Measurements from ENCODE around the gene HPSE2. TPM values are rescaled to one million over a fixed set of nuclear protein-coding genes. Genes with fewer than 3 reads are reported as not detected.

Gene HPSE2
- total RNA-seq, 1 donor from 2014 or later, result 10.6 TPM

- Histone ChIP-seq H3K4me3 (no peak overlapping the region), H3K36me3 (no peaks in the 10 kb centered on the region), H3K4me1 (no peaks in the 10 kb centered on the region), H3K27ac (peak overlapping the region; percentile 5), H3K9me3 (peaks cover 5% of the 10 kb centered on the region), H3K27me3 (no peaks in the 10 kb centered on the region)
- no peak for DNase-seq (ENCODE audit: extremely low spot score in 2 of 2)
- no peak for TF ChIP-seq POLR2AphosphoS5 (IDR thresholded peaks at IDR 0.05; ENCODE audit: insufficient read depth in 1 of 2, low read depth in 1 of 2)
- TF ChIP-seq POLR2A (IDR thresholded peaks at IDR 0.05), result no peak
- TF ChIP-seq CTCF (IDR thresholded peaks at IDR 0.05), result no peak
- intact Hi-C loops (cut with DNase I), result no loop called here
These were observed 551.4 kb downstream of the HPSE2 start for GRCh38 chr10:98684019-98684899.

- intact Hi-C loops (cut with DNase I), result no loop called here
- no peaks in the 10 kb centered on the region for H3K36me3 ChIP-seq
- H3K4me1 ChIP-seq, result no peaks in the 10 kb centered on the region
- TF ChIP-seq POLR2A (IDR thresholded peaks at IDR 0.05), result no peak
- no peak for TF ChIP-seq POLR2AphosphoS5 (IDR thresholded peaks at IDR 0.05; ENCODE audit: insufficient read depth in 1 of 2, low read depth in 1 of 2)
- no peak for TF ChIP-seq CTCF (IDR thresholded peaks at IDR 0.05)
- no peak overlapping the region for H3K4me3 ChIP-seq
- H3K27ac ChIP-seq, result no peak overlapping the region
- H3K27me3 ChIP-seq, result no peaks in the 10 kb centered on the region
- DNase-seq (ENCODE audit: extremely low spot score in 2 of 2), result no peak
- no peaks in the 10 kb centered on the region for H3K9me3 ChIP-seq
These were observed 558.8 kb downstream of the HPSE2 start for GRCh38 chr10:98676895-98677294.

GRCh38 chr10:98675902-98676301 is 559.8 kb downstream of the HPSE2 start:
- Histone ChIP-seq H3K9me3 (no peaks in the 10 kb centered on the region), H3K27ac (no peak overlapping the region), H3K4me3 (no peak overlapping the region), H3K36me3 (no peaks in the 10 kb centered on the region), H3K4me1 (no peaks in the 10 kb centered on the region), H3K27me3 (no peaks in the 10 kb centered on the region)
- no peak for TF ChIP-seq POLR2AphosphoS5 (IDR thresholded peaks at IDR 0.05; ENCODE audit: insufficient read depth in 1 of 2, low read depth in 1 of 2)
- TF ChIP-seq POLR2A (IDR thresholded peaks at IDR 0.05), result no peak
- TF ChIP-seq CTCF (IDR thresholded peaks at IDR 0.05), result no peak
- no peak for DNase-seq (ENCODE audit: extremely low spot score in 2 of 2)
- intact Hi-C loops (cut with DNase I), result no loop called here

- Histone ChIP-seq H3K4me1 (no peaks in the 10 kb centered on the region), H3K36me3 (no peaks in the 10 kb centered on the region), H3K4me3 (no peak overlapping the region), H3K9me3 (no peaks in the 10 kb centered on the region), H3K27ac (no peak overlapping the region), H3K27me3 (no peaks in the 10 kb centered on the region)
- intact Hi-C loops (cut with DNase I), result no loop called here
- TF ChIP-seq CTCF (IDR thresholded peaks at IDR 0.05) (no peak), POLR2AphosphoS5 (IDR thresholded peaks at IDR 0.05; ENCODE audit: insufficient read depth in 1 of 2, low read depth in 1 of 2) (peak in 1 of 2 donors; percentile 31)
- DNase-seq (ENCODE audit: extremely low spot score in 2 of 2), result no peak
These were observed 562.4 kb downstream of the HPSE2 start for GRCh38 chr10:98673171-98673782.

GRCh38 chr10:98667081-98667480 is 568.6 kb downstream of the HPSE2 start:
- DNase-seq (ENCODE audit: extremely low spot score in 2 of 2), result no peak
- H3K4me3 ChIP-seq, result no peak overlapping the region
- TF ChIP-seq POLR2A (IDR thresholded peaks at IDR 0.05) (no peak), POLR2AphosphoS5 (IDR thresholded peaks at IDR 0.05; ENCODE audit: insufficient read depth in 1 of 2, low read depth in 1 of 2) (no peak), CTCF (IDR thresholded peaks at IDR 0.05) (no peak)
- intact Hi-C loops (cut with DNase I), result no loop called here
- H3K27me3 ChIP-seq, result no peaks in the 10 kb centered on the region
- peaks cover 6% of the 10 kb centered on the region for H3K9me3 ChIP-seq
- H3K27ac ChIP-seq, result no peak overlapping the region
- no peaks in the 10 kb centered on the region for H3K4me1 ChIP-seq
- H3K36me3 ChIP-seq, result no peaks in the 10 kb centered on the region

Measured in vagina (tissue), 2 donors.